Activated CD4-positive, alpha-beta T cell treated with anti-CD3 and anti-CD28 coated beads for 48 hours (primary cell): ENCODE data around the gene AHCYL1.
"Not testable (repeated sequence)": the region's sequence is repeated elsewhere in the genome, so short reads cannot be mapped to it uniquely, and the experiment has no call there.

Source experiments
- DNase-seq: peaks from one replicate; pipeline ENCODE4 v3.0.0-alpha.2; 2020

AHCYL1 gene

GRCh38 chr1:110002695-110003094 is 18.1 kb downstream of the AHCYL1 start:
- no peak for DNase-seq

GRCh38 chr1:110003747-110004428 is 19.3 kb downstream of the AHCYL1 start:
- DNase-seq: peak; percentile 64

- no peak for DNase-seq
Observed at GRCh38 chr1:110004583-110004982, 20.0 kb downstream of the AHCYL1 start.

GRCh38 chr1:110005971-110006370 is 21.4 kb downstream of the AHCYL1 start:
- no peak for DNase-seq

GRCh38 chr1:110006516-110006915 is 22.0 kb downstream of the AHCYL1 start:
- no peak for DNase-seq

- DNase-seq: no peak
Observed at GRCh38 chr1:110007046-110007830, 22.7 kb downstream of the AHCYL1 start.

GRCh38 chr1:110008971-110009565 is 24.5 kb downstream of the AHCYL1 start:
- no peak for DNase-seq

GRCh38 chr1:110011527-110012041 is 27.0 kb downstream of the AHCYL1 start:
- peak; percentile 24 for DNase-seq

- DNase-seq: no peak
Observed at GRCh38 chr1:110012100-110012780, 27.7 kb downstream of the AHCYL1 start.

- DNase-seq: no peak
Observed at GRCh38 chr1:110017792-110018191, 33.2 kb downstream of the AHCYL1 start.

- DNase-seq: no peak
Observed at GRCh38 chr1:110018396-110018795, 33.8 kb downstream of the AHCYL1 start.

GRCh38 chr1:110019770-110020169 is 35.2 kb downstream of the AHCYL1 start:
- no peak for DNase-seq

GRCh38 chr1:110021285-110021684 is 36.7 kb downstream of the AHCYL1 start:
- DNase-seq: no peak

- DNase-seq: no peak
Observed at GRCh38 chr1:110024613-110025012, 40.0 kb downstream of the AHCYL1 start.

GRCh38 chr1:110030687-110031086 is 46.1 kb downstream of the AHCYL1 start:
- DNase-seq: not testable (repeated sequence)

GRCh38 chr1:110032327-110032726 is 47.8 kb downstream of the AHCYL1 start:
- no peak for DNase-seq

- DNase-seq: no peak
Observed at GRCh38 chr1:110033421-110033820, 48.9 kb downstream of the AHCYL1 start.

- no peak for DNase-seq
Observed at GRCh38 chr1:110034040-110034450, 49.5 kb downstream of the AHCYL1 start.

GRCh38 chr1:110034451-110035235 is 50.1 kb downstream of the AHCYL1 start, which contains the start of gene STRIP1:
Gene STRIP1, plus strand, starts transcription at chr1:110034624. Its CDS starts 14 bp downstream, at chr1:110034638.
- peak; percentile 94 for DNase-seq

- DNase-seq: no peak
Observed at GRCh38 chr1:110035236-110035752, 50.7 kb downstream of the AHCYL1 start.

GRCh38 chr1:110038271-110038670 is 53.7 kb downstream of the AHCYL1 start:
- DNase-seq: no peak

GRCh38 chr1:110039641-110040040 is 55.1 kb downstream of the AHCYL1 start:
- no peak for DNase-seq
